Measurements from ENCODE around the gene PTPA. TPM values are rescaled to one million over a fixed set of nuclear protein-coding genes. Genes with fewer than 3 reads are reported as not detected.

Gene PTPA
- total RNA-seq, 3 donors from 2014 or later = 95.3 to 109 (median 109) TPM

DNA sequence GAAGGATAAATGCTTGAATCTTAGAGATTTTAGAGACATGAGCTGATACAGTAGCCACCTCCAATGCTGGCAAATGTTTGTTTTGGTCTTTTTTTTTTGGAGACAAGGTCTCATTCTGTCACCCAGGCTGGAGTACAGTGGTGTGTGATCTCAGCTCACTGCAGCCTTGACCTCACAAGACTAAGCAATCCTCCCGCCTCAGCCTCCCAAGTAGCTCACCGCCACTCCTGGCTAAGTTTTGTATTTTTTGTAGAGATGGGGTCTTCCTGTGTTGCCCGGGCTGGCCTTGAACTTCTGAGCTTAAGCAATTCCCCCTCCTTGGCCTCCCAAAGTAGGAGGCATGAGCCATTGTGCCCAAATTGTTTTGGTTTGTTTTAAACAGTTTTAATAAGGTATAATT is 37.1 kb upstream of the PTPA start:
- TF ChIP-seq, protein P1, sequence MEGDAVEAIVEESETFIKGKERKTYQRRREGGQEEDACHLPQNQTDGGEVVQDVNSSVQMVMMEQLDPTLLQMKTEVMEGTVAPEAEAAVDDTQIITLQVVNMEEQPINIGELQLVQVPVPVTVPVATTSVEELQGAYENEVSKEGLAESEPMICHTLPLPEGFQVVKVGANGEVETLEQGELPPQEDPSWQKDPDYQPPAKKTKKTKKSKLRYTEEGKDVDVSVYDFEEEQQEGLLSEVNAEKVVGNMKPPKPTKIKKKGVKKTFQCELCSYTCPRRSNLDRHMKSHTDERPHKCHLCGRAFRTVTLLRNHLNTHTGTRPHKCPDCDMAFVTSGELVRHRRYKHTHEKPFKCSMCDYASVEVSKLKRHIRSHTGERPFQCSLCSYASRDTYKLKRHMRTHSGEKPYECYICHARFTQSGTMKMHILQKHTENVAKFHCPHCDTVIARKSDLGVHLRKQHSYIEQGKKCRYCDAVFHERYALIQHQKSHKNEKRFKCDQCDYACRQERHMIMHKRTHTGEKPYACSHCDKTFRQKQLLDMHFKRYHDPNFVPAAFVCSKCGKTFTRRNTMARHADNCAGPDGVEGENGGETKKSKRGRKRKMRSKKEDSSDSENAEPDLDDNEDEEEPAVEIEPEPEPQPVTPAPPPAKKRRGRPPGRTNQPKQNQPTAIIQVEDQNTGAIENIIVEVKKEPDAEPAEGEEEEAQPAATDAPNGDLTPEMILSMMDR (IDR thresholded peaks at IDR 0.05) = no peak
- Histone ChIP-seq H3K4me1 (ENCODE audit: low read depth) (peaks cover 30% of the 10 kb centered on the region), H3K36me3 (ENCODE audit: low read depth) (no peaks in the 10 kb centered on the region), H3K9me3 (no peaks in the 10 kb centered on the region), H3K4me3 (no peak overlapping the region)
- DNase-seq (no peak), ATAC-seq (no peak)
- intact Hi-C loops (cut with DNase I, micrococcal nuclease) = no loop called here

DNA sequence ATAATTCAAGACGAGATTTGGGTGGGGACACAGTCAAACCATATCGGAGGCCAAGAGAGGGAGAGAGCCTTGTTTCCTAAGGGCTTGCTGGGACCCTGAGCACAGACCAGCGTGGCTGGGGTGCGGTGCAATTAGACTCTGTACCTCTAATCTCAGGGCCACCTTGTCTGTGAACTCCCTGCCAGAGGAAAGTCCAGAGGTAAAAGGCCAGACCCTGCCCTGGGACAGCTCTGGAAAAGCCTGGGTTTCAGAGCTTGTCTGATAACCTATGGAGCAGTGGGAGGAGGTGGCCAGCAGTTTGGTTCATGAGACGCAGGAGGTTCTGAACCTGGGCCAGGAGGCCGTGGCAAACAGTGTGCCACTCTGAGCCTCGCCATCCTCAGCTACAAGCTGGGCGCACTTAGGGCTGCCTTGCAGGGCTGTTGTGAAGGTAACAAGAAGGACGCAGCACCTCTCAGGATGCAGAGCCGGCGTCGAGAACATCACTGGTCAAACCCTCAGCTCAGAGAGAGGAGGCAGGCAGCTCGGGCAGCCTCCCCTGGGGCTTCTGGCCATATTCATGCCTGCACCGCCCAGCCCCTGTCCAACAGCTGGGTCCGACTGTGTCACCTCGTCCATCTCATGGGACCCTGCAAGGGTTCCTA is 35.1 kb upstream of the PTPA start:
- DNase-seq = peak in 2 of 3 donors; percentile 48 to 54

DNA sequence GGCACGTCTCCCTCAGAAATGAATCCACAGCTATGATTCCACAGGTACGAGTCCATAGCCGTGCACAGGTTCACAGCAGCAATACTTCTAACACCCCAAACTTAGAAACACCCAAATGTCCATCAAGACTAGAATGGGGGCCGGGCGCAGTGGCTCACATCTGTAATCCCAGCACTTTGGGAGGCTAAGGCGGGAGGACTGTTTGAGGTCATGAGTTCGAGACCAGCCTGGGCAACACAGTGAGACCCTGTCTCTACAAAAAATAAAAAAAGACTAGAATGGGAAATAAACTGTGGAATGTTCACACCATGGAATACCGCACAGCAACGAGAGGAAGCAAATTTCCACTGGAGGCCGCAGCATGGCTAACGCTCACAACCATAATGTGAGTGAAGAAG is 34.6 kb upstream of the PTPA start:
- ATAC-seq = no peak
- no peaks in the 10 kb centered on the region for H3K36me3 ChIP-seq (ENCODE audit: low read depth)

More for the DNA sequence above, 35.1 kb upstream of the PTPA start:
- TF ChIP-seq, protein P1 (IDR thresholded peaks at IDR 0.05) = no peak
- H3K4me3 ChIP-seq = no peak overlapping the region
- ATAC-seq = peak; percentile 1
- intact Hi-C loops (cut with DNase I, micrococcal nuclease) = no loop called here
- H3K9me3 ChIP-seq = no peaks in the 10 kb centered on the region
- peaks cover 32% of the 10 kb centered on the region for H3K4me1 ChIP-seq (ENCODE audit: low read depth)
- no peaks in the 10 kb centered on the region for H3K36me3 ChIP-seq (ENCODE audit: low read depth)

DNA sequence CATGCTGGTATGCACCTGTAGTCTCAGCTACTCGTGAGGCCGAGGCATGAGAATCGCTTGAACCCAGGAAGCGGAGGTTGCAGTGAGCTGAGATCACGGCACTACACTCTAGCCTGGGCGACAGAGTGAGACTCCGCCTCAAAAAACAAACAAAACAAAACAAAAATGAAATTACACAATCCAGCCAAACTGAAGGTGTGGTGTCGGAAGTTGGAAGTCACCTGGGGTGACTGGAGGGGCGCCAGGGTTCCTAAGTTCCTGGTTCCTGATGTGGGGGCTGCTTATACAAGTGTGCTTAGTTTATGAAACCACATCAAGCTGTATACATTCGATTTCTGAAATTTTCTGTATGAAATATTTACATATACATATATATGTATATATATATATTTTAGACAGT is 34.0 kb upstream of the PTPA start:
- Histone ChIP-seq H3K36me3 (ENCODE audit: low read depth) (no peaks in the 10 kb centered on the region), H3K4me3 (no peak overlapping the region), H3K9me3 (no peaks in the 10 kb centered on the region), H3K4me1 (ENCODE audit: low read depth) (peaks cover 40% of the 10 kb centered on the region)
- intact Hi-C loops (cut with DNase I, micrococcal nuclease) = no loop called here
- DNase-seq (peak; percentile 75 to 82 (median 81)), ATAC-seq (peak; percentile 19)
- TF ChIP-seq, protein P1 (IDR thresholded peaks at IDR 0.05) = no peak

More for the DNA sequence above, 34.6 kb upstream of the PTPA start:
- intact Hi-C loops (cut with DNase I, micrococcal nuclease) = no loop called here
- Histone ChIP-seq H3K4me1 (ENCODE audit: low read depth) (peaks cover 34% of the 10 kb centered on the region), H3K9me3 (no peaks in the 10 kb centered on the region), H3K4me3 (no peak overlapping the region)
- DNase-seq = peak in 1 of 3 donors; percentile 21
- TF ChIP-seq, protein P1 (IDR thresholded peaks at IDR 0.05) = no peak

DNA sequence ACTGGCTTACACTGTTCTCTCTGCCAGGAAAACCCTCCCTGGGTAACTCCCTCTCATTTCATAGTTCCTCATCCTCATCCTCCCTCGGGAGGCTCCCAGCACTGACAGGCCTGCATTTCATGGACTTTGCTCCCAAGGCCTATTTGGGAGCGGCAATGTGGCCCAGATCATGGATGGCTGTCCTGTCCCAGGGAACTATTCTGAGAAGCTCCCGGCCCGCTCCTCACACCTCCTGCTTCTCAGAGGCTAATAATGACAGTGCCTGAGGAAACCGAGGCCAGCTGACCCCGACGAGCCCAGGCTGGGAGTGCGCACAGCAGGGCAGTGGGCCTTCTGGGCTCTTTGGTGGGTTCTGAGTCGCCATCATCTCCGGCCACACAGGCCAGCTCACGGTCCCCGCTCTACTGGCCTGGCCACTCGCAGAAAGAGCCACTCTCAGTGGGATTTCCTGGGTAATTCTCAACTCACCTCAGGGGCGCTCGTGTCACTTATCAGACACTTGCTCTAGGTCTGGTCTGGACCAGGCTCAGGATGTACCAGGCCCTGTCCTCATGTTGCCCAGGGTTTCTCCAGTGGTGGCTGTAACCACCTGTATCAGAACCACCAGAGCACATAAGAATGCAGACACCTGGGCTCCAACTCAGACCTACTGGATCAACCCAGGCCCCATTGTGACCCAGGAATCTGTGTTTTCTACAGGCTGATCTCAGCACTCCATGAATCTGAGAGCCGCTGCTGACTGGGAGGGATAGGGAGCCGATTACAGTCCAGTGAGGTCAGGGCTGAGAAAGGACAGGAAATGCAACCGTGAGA is 32.3 kb upstream of the PTPA start:
- peak; percentile 69 to 80 (median 80) for DNase-seq
- ATAC-seq = peak; percentile 53
- Histone ChIP-seq H3K36me3 (ENCODE audit: low read depth) (no peaks in the 10 kb centered on the region), H3K4me1 (ENCODE audit: low read depth) (peaks cover 57% of the 10 kb centered on the region), H3K4me3 (no peak overlapping the region), H3K9me3 (no peaks in the 10 kb centered on the region)
- TF ChIP-seq, protein P1 (IDR thresholded peaks at IDR 0.05) = no peak
- intact Hi-C loops (cut with DNase I, micrococcal nuclease) = no loop called here

Measured in mucosa of descending colon (tissue), 3 donors.